ENCODE measurements around the gene OR8B12.

DNA sequence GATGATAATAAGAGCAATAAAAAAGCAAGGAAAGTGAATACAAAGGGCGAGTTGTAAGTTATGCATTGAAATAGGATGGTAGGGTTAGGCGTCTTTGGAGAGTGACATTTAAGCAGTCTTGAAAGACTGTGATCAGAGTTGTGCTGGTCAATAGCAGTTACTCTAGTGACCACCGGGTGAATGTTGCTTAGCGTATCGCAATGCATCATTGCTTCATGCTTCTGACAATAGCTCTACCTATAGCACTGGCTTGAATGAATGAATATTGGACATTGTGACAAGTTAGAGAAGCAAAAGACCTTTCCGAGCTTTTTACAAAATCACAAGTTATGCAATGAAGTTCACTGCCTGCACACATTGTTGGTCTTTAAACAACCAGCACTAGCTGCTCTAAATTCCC, 7.7 kb upstream of the OR8B12 start:
- TF ChIP-seq POLR2A (IDR thresholded peaks at IDR 0.05) = no peak
- TF ChIP-seq, protein P1, sequence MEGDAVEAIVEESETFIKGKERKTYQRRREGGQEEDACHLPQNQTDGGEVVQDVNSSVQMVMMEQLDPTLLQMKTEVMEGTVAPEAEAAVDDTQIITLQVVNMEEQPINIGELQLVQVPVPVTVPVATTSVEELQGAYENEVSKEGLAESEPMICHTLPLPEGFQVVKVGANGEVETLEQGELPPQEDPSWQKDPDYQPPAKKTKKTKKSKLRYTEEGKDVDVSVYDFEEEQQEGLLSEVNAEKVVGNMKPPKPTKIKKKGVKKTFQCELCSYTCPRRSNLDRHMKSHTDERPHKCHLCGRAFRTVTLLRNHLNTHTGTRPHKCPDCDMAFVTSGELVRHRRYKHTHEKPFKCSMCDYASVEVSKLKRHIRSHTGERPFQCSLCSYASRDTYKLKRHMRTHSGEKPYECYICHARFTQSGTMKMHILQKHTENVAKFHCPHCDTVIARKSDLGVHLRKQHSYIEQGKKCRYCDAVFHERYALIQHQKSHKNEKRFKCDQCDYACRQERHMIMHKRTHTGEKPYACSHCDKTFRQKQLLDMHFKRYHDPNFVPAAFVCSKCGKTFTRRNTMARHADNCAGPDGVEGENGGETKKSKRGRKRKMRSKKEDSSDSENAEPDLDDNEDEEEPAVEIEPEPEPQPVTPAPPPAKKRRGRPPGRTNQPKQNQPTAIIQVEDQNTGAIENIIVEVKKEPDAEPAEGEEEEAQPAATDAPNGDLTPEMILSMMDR (IDR thresholded peaks at IDR 0.05) = no peak
